Measurements from ENCODE around the gene IPO8. TPM values are rescaled to one million over a fixed set of nuclear protein-coding genes. Genes with fewer than 3 reads are reported as not detected.

The IPO8 gene
- total and polyA plus RNA-seq, 9 donors: 15.7 to 49.6 (median 44.3) TPM

DNA sequence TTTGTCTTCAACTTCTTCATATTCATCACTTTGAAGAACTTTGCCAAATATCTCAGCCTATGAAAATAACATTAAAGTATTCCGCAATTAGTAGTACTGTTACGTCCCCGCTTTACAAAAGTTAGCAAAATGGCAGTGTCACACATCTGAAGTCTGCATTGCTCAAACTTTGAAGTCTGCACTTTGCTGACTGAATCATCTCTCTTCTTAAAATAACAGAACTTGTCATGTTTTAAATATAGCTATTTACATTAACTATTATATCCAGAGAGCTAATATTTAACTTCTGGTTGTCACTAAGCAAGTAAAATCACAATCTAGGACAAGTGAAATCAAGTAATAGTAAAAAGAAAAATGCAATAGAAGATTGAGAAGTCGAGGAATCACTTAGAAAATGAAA is 34.5 kb downstream of the IPO8 start:
- Histone ChIP-seq H3K27me3 (no peaks in the 10 kb centered on the region), H3K27ac (no peak overlapping the region), H3K4me3 (no peak overlapping the region), H3K36me3 (no peaks in the 10 kb centered on the region), H3K9me3 (no peaks in the 10 kb centered on the region), H3K4me1 (ENCODE audit: insufficient read depth) (no peaks in the 10 kb centered on the region)
- intact Hi-C loops (cut with DNase I): no loop called here
- DNase-seq: no peak
- TF ChIP-seq POLR2A (IDR thresholded peaks at IDR 0.05) (no peak), CTCF (IDR thresholded peaks at IDR 0.05) (no peak), EP300 (IDR thresholded peaks at IDR 0.05) (no peak)
- WGBS, 3 donors: 73 to 93% (median 84%) methylated on average over 4 of the region's 4 CpGs

- no peak for DNase-seq
- WGBS, 3 donors: 90 to 97% (median 90%) methylated on average over 1 of the region's 1 CpG
Measured at GRCh38 chr12:30652034-30652696, 43.5 kb downstream of the IPO8 start.

DNA sequence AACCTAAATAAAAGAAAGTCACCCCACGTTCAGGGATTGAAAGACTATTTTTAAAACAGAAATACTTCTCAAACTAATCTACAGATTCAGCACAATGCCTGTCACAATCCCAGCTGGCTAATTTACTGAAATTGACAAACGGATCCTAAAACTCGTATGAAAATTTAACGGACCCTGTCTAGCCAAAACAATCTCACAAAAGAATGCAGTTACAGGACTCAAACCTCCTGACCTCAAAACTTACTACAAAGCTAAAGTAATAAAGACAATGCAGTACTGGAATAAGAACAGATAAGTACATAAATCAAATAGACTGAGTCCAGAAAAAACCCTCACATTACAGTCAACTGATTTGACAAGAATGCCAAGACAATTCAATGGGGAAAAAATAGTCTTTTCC is 48.8 kb downstream of the IPO8 start:
- intact Hi-C loops (cut with DNase I): no loop called here
- TF ChIP-seq EP300 (IDR thresholded peaks at IDR 0.05): no peak
- TF ChIP-seq CTCF (IDR thresholded peaks at IDR 0.05): no peak
- TF ChIP-seq POLR2A (IDR thresholded peaks at IDR 0.05): no peak
- WGBS, 3 donors: 5 to 19% (median 10%) methylated on average over 4 of the region's 4 CpGs

More at GRCh38 chr12:30652034-30652696, 43.5 kb downstream of the IPO8 start:
- Histone ChIP-seq H3K9me3 (no peaks in the 10 kb centered on the region), H3K27me3 (no peaks in the 10 kb centered on the region), H3K36me3 (no peaks in the 10 kb centered on the region), H3K4me3 (no peak overlapping the region), H3K27ac (no peak overlapping the region), H3K4me1 (ENCODE audit: insufficient read depth) (no peaks in the 10 kb centered on the region)
- no peak for TF ChIP-seq CTCF (IDR thresholded peaks at IDR 0.05)
- TF ChIP-seq EP300 (IDR thresholded peaks at IDR 0.05): no peak
- TF ChIP-seq POLR2A (IDR thresholded peaks at IDR 0.05): no peak
- intact Hi-C loops (cut with DNase I): no loop called here

GRCh38 chr12:30643366-30643765 is 52.3 kb downstream of the IPO8 start:
- H3K4me3 ChIP-seq: no peak overlapping the region
- 95 to 98% (median 95%) methylated on average over 4 of the region's 4 CpGs for WGBS, 3 donors
- H3K4me1 ChIP-seq (ENCODE audit: insufficient read depth): no peaks in the 10 kb centered on the region
- no peaks in the 10 kb centered on the region for H3K36me3 ChIP-seq
- no peak for DNase-seq
- intact Hi-C loops (cut with DNase I): no loop called here
- TF ChIP-seq CTCF (IDR thresholded peaks at IDR 0.05) (no peak), POLR2A (IDR thresholded peaks at IDR 0.05) (no peak), EP300 (IDR thresholded peaks at IDR 0.05) (no peak)
- no peaks in the 10 kb centered on the region for H3K27me3 ChIP-seq
- no peak overlapping the region for H3K27ac ChIP-seq
- H3K9me3 ChIP-seq: no peaks in the 10 kb centered on the region

More for the DNA sequence above, 48.8 kb downstream of the IPO8 start:
- Histone ChIP-seq H3K4me1 (ENCODE audit: insufficient read depth) (no peaks in the 10 kb centered on the region), H3K9me3 (no peaks in the 10 kb centered on the region), H3K4me3 (no peak overlapping the region), H3K36me3 (no peaks in the 10 kb centered on the region), H3K27me3 (no peaks in the 10 kb centered on the region), H3K27ac (no peak overlapping the region)
- no peak for DNase-seq

All from ovary (tissue), 9 donors.